Measurements from ENCODE around the gene HNRNPA1. TPM values are rescaled to one million over a fixed set of nuclear protein-coding genes. Genes with fewer than 3 reads are reported as not detected.

HNRNPA1 gene
- total and polyA plus RNA-seq, 9 of the 15 experiments (the other 6 are each of a cell fraction or from before 2014, with no cell fraction given): 1,166 to 2,703 (median 1,815) TPM

DNA sequence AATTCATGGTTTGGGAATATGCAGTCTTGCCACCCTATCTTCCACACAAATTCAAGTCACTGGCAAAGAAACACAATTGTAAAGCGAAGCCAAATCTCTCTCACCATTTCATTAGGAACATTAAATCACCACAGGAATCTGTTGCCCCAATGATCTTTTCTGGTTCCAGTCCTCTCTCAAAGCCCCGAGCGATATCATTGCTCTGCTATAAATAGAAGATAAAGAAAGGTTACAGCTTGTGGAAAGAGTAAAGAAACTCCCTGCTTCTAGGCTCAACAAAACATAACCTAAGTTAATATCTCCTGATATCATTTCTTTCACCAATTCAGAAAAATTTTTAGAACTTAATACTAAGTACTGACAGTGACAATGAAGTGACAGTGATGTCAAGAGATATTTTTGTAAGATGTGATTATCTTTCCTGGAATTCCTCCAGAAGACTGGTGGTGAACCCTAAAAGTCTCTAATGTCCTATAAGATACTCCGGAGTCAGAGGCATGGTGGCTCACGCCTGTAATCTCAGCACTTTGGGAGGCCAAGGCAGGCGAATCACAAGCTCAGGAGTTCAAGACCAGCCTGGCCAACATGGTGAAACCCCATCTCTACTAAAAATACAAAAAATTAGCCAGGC lies 34.4 kb upstream of the HNRNPA1 start (continued):
- no peak for TF ChIP-seq ARID4B (CRISPR knock-in tag; IDR thresholded peaks at IDR 0.05)
- TF ChIP-seq, protein P1, sequence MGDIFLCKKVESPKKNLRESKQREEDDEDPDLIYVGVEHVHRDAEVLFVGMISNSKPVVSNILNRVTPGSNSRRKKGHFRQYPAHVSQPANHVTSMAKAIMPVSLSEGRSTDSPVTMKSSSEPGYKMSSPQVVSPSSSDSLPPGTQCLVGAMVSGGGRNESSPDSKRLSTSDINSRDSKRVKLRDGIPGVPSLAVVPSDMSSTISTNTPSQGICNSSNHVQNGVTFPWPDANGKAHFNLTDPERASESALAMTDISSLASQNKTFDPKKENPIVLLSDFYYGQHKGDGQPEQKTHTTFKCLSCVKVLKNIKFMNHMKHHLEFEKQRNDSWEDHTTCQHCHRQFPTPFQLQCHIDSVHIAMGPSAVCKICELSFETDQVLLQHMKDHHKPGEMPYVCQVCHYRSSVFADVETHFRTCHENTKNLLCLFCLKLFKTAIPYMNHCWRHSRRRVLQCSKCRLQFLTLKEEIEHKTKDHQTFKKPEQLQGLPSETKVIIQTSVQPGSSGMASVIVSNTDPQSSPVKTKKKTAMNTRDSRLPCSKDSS (IDR thresholded peaks at IDR 0.05; ENCODE audit: low read depth, partially characterized antibody): no peak
- TF ChIP-seq TEAD1 (CRISPR knock-in tag; IDR thresholded peaks at IDR 0.05): no peak

Measured in K562 (cell line).